Measurements from ENCODE around the gene CCDC28A. TPM values are rescaled to one million over a fixed set of nuclear protein-coding genes. Genes with fewer than 3 reads are reported as not detected.

The CCDC28A gene
- total RNA-seq, 1 experiment from 2014 or later, result 12.0 TPM

DNA sequence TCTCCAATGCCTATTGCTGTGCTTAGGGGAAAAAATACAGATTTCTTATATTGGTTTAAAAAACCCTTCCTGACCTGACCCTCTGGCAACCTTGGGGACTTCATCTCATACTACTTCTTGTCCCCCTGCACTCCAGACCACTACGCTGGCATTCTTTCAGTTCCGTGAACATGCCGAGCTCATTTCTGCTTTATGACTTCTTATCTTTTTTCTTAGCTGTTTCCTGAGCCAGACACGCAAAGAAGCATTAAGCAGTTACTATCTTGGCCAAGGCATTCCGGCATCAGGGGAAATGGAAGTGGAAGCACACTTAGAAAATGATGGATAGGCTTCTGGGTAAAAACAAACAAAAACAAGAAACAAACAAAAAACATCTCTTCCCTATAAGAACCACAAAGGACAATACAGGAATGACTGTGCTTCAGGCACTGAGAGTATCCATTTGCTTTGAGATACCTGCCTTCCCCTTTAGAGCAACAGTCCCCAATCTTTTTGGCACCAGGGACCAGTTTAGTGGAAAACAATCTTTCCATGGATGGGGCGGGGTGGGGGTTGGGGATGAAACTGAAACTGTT is 4.4 kb upstream of the CCDC28A start:
- ATAC-seq, result no peak
- no peak for TF ChIP-seq SIN3A (IDR thresholded peaks at IDR 0.05; ENCODE audit: low read depth)
- TF ChIP-seq ZFX (IDR thresholded peaks at IDR 0.05), result no peak
- no peak for TF ChIP-seq ELF1 (IDR thresholded peaks at IDR 0.05; ENCODE audit: borderline replicate concordance, low read depth)
- TF ChIP-seq CTCF (IDR thresholded peaks at IDR 0.05 in 2 of 3, conservative IDR thresholded peaks at IDR 0.05 in 1 of 3; ENCODE audit: borderline replicate concordance in 1 of 3, insufficient read depth in 1 of 3, low read depth in 2 of 3, low read length in 2 of 3), result no peak
- TF ChIP-seq ZNF274 (IDR thresholded peaks at IDR 0.05; ENCODE audit: low read depth, low read length), result no peak
- no peak for TF ChIP-seq SP1 (IDR thresholded peaks at IDR 0.05; ENCODE audit: low read depth)
- no peak for TF ChIP-seq TCF7L2 (IDR thresholded peaks at IDR 0.05; ENCODE audit: borderline replicate concordance, extremely low read depth, insufficient read depth, insufficient read length)
- TF ChIP-seq, protein P1, sequence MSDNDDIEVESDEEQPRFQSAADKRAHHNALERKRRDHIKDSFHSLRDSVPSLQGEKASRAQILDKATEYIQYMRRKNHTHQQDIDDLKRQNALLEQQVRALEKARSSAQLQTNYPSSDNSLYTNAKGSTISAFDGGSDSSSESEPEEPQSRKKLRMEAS (IDR thresholded peaks at IDR 0.05), result no peak
- intact Hi-C loops (cut with micrococcal nuclease), result no loop called here
- Histone ChIP-seq H3K4me3 (replicated peaks in 1 of 2; ENCODE audit: low read depth in 1 of 2, low read length in 2 of 2) (no peak overlapping the region), H3K79me2 (ENCODE audit: insufficient read depth, low read length) (no peaks in the 10 kb centered on the region), H3K27me3 (ENCODE audit: insufficient read depth, low read length) (no peaks in the 10 kb centered on the region), H4K20me1 (ENCODE audit: insufficient read depth) (no peaks in the 10 kb centered on the region), H3K36me3 (ENCODE audit: control insufficient read depth in 1 of 2, insufficient read depth in 2 of 2, low read length in 2 of 2) (no peaks in the 10 kb centered on the region), H3K27ac (ENCODE audit: low read depth, low read length) (no peak overlapping the region), H3K9me2 (ENCODE audit: insufficient read depth) (no peaks in the 10 kb centered on the region), H3K4me2 (ENCODE audit: low read length) (no peak overlapping the region), H3K9me3 (ENCODE audit: control insufficient read depth in 1 of 2, insufficient read depth in 1 of 2, low read depth in 1 of 2, low read length in 2 of 2) (no peaks in the 10 kb centered on the region), H3K9ac (ENCODE audit: low read length) (no peak overlapping the region), H2AFZ (ENCODE audit: low read depth, low read length, poor library complexity, severe bottlenecking) (no peak overlapping the region), H3K4me1 (ENCODE audit: control insufficient read depth in 1 of 2, insufficient read depth in 2 of 2, low read length in 2 of 2) (peaks cover 0 to 11% of the 10 kb centered on the region in 2 experiments; a peak in 3 of 4 replicates)
- RAD21 ChIA-PET (ENCODE audit: low non-redundant PET in 1 of 2, low total read pairs in 2 of 2, uncharacterized antibody in 2 of 2, unreplicated experiment in 2 of 2), result no interaction called here
- DNase-seq (ENCODE audit: low read depth, low spot score), result no peak
- no TSS peak for BruUV-seq (replicated peaks)
- POLR2A ChIA-PET, result no interaction called here
- CTCF ChIA-PET, result no interaction called here

Measured in HCT116 (cell line).